Activated naive CD4-positive, alpha-beta T cell treated with anti-CD3 and anti-CD28 coated beads, Interleukin-2, amount 50 U/mL, for 16 hours (primary cell): ENCODE results near the gene RSPH1.

ENCODE experiments used
- DNase-seq: peaks from one replicate; pipeline ENCODE4 v3.0.0-alpha.2; 2020

Gene RSPH1

GRCh38 chr21:42512346-42513034, 16.5 kb upstream of the RSPH1 start:
- no peak for DNase-seq

DNA sequence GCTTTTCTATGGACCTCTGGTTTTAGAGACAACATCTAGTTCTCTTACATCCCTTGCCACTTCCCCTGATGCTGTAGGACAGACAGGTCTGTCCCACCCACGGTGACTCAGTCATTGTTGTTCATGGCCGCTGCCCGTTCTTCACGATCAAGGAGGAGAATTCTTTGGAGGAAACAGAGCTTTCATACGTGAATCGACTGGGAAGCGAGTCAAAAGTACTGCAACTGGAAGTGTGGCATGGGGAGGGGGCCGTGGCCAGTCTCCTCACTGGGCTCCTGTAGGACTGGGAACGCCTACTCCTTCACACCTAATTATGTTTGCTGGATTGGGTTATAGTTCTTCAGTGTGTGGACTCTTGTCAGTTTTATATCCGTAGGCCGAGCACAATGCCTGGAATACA, 13.2 kb upstream of the RSPH1 start:
- DNase-seq = no peak

DNA sequence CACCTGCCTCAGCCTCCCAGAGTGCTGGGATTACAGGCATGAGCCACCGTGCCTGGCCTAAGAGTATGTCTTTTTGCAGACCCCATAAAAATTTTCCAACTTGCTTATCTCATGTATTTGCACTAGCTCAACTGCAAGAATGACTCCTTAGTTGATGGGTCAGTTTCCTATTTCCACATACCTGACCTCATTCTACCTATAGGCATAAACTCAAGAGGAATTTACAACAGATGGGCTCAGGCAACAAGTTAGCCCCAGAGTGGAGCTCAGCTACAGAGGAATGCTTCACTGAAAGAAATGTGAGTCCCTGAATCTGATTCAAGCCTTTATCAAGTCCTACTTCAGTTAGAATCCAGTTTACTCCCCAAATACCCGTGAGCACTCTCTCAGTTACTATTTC, 12.3 kb upstream of the RSPH1 start:
- DNase-seq = no peak

DNA sequence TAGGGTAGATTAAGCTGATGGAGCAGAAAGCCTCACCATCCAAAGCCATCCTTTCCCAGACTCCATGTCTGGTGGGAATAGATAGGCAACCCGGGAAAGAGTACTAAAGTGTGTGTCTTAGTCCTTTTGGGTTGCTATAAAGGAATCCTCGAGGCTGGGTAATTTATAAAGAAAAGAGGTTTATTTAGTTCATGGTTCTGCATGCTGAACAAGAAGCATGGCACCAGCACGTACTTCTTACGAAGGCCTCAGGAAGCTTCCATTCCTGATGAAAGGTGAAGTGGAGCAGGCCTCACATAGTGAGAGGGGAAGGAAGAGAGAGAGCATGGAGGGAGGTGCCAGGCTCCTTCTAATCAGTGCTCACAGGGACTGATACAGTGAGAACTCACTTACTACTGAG, 11.4 kb upstream of the RSPH1 start:
- no peak for DNase-seq

DNA sequence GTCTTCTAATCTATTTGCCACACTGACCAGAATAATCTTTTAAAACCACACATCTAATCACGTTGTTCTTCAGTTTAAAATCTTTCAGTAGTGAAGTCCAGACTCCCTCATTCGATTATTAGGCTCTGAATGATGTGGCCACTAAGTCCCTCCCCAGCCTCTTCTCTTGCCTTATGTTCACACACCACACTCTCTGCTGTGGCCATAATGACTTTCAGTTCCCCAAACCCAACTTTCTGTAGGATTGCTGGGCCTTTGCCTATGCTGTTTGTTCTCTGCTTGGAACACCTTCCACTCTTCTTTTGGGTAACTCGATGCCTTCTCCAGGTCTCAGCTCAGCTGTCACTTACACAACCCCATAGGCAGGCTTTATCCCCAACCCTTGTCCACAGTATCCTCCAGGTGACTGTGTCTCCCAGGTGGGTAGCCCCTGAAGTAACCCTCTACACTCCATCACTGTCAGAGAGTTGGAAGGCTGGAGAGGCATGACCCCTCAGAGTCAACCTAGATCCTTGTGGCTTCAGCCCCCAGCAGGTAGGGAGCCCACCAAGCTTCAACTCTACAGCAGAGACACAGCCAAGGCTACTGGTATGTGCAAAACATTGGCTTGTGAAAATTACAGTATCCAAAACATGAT, 9.2 kb upstream of the RSPH1 start:
- no peak for DNase-seq

- no peak for DNase-seq
These were observed 7.7 kb upstream of the RSPH1 start for GRCh38 chr21:42503711-42504110.

GRCh38 chr21:42500736-42501135, 4.7 kb upstream of the RSPH1 start:
- no peak for DNase-seq

- DNase-seq = no peak
These were observed 4.2 kb upstream of the RSPH1 start for GRCh38 chr21:42500225-42500624.

DNA sequence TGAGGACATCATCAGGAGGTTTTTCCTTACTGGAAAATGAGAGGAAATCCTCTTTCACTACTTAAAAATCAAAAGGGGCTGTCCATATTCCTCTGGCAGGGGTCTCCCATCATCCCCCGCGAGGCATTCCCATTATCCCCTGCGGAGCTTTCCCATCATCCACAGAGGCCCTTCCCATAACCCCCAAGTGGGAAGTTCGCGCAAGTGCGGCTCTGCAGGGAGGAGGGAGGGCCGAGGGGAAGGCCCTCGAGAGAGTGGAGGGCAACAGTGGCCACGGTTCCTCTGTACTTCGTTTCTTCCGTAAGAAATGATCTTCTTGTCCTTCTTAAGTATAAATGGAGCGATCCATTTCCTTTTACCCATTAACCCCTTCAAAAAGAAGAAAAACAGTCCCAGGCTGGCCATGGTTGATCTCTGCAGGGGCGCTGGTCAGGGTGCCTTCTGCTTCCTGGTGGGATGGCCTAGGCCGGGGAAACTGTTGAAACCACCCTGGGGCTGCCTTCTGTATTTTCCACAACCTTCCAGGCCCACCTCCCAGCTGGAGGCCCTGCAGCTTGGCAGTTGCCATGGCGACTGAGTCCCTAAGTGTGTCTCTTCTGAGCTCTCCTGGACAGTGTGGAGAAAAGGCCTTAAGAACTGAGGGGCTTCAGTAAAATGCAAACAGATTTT, 3.6 kb upstream of the RSPH1 start:
- no peak for DNase-seq

- no peak for DNase-seq
These were observed 2.0 kb upstream of the RSPH1 start for GRCh38 chr21:42498012-42498411.

GRCh38 chr21:42496839-42497202, 797 bp upstream of the RSPH1 start:
- DNase-seq = no peak

DNA sequence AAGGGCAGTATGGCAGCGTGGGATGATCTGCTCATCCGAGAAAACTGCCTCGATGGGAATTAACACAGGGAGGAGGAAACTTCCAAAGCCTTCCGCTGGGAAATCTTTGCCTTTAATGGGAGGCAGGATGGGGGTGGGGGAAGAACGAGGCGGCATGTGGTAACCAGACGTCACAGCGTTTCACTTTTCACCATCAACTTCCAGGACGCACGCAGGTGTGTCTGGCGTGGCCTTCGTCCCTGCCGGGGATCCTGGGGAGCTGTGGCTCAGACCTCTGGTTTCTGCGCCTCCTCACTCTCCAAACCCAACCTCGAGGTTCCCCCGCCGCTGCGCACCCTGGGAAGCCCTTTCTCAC, 282 bp downstream of the RSPH1 start:
- no peak for DNase-seq

DNA sequence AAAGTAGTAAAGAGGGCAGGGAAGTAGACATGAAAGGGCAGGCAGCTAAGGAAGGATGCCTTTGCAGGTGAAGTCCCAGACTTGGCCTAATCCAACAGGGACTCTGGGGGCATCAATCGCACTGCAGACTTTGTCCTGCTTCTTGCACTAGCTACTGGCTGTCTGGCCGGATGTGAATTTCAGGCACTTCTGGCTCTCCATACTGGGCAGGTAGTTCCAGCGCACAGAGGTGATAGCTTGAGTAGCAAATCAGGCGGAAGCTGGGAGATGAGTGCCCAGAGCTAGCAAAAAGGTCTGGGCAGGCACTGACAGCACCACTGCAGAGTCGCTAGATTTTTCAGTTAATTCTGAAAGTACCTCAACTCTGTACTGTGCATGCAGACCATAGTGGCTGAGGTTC, 997 bp downstream of the RSPH1 start:
- DNase-seq = no peak

DNA sequence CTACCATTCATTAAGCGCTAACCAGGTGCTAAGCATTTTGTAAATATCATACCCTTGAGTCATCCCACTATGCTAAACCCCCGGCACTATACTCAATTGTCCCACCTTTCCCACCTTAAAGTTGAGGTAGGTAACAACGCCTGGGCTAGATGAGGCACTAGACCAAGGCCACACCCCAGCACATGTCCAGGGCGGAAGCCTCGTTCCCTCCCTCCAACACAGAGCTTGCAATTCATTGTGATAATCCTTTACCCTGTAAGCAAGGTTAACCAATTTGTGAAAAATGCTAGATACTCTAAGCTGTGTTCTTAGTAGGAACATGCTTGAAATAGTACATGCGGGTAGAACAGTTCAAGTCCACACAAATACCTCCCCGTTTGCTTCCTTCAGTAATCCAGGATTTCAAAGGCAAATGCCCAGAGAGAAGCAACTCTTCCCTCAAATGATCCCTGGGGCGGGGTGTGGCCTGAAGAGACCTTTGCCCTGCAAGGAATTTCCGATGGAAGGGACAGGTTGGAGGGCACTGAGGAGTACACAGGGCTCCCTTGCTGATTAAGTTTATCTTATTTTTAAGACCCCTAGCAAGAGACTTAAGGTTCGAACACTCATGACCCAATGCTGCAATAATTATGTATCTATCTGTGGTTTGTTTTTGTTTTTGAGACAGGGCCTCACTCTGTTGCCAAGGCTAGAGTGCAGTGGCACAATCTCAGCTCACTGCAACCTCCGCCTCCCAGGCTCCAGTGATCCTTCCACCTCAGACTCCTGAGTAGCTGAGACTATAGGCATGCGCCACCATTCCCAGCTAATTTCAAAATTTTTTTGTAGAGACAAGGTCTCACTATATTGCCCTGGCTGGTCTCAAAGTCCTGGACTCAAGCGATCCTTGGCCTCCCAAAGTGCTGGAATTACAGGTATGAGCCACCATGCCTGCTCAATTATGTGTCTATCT, 2.6 kb downstream of the RSPH1 start:
- DNase-seq = no peak

- no peak for DNase-seq
These were observed 3.8 kb downstream of the RSPH1 start for GRCh38 chr21:42492201-42492600.

DNA sequence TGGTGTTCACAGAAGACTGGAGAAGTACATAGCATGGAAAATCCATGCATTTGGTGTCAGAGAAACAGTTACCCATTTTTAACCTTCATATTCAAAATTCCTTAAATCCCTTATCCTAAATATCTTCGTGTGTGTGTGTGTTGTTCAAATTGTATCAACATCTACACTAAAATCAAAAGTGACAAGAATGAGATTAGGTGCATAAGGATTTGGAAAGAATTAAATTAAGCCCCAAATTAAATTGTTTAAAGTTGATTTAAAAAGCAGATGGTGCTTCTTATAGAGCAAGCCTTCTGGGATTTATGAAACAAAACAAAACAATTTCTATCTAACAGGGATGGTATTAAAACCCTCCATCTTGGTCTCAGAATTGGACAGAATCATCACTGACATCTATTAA, 4.7 kb downstream of the RSPH1 start:
- no peak for DNase-seq

DNA sequence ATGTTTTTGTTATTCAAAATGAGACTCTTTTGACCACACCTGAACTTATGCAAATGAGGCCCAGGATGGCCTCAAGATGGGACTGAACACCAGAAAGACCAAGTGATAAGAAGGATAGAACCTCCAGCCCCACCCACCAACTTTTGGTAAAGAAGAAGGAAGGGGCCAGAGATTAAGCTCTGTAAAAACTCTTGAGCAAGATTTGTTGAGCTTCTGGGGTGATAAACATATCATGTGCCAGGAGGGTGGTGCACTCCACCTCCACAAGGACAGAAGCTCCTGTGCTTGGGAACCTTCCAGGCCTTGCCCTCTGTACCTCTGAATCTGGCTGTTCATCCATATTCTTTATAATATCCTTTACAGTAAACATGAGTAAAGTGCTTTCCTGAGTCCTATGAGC, 5.3 kb downstream of the RSPH1 start:
- DNase-seq = no peak

DNA sequence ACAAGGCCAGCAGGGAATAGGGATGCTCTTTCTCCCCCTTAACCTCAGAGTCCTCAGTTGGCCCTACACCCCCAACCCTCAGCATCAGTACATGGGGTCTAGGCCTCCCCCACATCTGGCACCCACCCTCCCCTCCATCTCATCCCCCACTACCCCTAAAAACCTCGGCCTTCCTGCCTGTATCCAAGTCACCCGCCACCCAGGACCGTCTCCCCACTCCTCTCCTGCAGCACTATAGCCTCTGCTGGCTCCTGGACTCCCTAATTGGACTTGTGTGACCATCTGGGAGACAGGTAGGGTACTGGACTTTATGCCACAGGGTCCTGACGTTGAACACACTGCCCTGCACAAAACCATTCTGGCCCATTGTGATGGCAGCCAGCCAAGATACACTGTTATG, 6.0 kb downstream of the RSPH1 start:
- DNase-seq = no peak

DNA sequence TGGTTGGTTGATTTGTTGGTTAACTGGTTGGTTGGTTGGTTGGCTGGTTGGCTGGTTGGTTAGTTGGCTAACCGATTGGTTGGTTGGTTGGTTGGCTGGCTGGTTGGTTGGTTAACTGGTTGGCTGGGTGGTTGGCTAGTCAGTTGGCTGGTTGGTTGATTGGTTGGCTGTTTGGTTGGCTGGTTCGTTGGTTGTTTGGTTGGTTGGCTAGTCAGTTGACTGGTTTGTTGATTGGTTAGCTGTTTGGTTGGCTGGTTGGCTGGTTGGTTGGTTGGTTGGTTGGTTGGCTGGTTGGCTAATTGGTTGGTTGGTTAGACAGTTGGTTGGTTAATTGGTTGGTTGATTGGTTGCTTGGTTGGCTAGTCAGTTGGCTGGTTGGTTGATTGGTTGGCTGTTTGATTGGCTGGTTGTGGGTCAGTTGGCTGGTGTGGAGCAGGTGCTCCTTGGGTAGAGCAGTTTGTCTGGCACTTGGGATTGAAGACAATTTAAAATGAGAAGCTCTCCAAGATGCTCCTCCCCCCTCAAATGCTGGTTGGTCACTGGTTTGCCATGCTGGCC, 6.9 kb downstream of the RSPH1 start:
- DNase-seq = no peak

DNA sequence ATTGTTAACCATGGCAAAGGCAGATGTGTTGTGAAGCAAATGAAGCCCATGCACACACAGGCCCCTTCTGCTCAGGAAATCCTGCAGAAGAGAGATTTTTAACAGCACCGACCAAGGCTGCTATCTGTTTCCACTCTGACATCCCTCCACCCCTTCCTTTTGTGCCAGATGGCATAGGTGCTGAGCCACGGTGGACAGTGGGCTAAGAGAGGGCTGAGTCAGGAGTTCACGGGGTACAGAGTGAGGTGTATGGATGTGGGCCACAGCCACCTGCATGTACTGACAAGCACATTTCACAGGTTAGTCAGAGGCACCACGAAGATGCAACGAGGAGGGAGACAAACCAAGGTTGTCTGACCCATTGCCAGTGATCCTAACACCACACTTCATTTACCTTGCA, 9.5 kb downstream of the RSPH1 start:
- DNase-seq = no peak

- DNase-seq = no peak
These were observed 10.0 kb downstream of the RSPH1 start for GRCh38 chr21:42486072-42486471.

- DNase-seq = no peak
These were observed 11.1 kb downstream of the RSPH1 start for GRCh38 chr21:42484966-42485365.

GRCh38 chr21:42481169-42481568, 14.9 kb downstream of the RSPH1 start:
- no peak for DNase-seq
